Lung (tissue), 12 donors: ENCODE results near the gene KRTAP4-12. TPM values are rescaled to one million over a fixed set of nuclear protein-coding genes. Genes with fewer than 3 reads are reported as not detected.
"Not testable (repeated sequence)": the region's sequence is repeated elsewhere in the genome, so short reads cannot be mapped to it uniquely, and the experiment has no call there.

ENCODE experiments used
- ATAC-seq: fragments of 200-7000 bp; cut with Tn5 transposase; one replicate; pipeline ENCODE4 v1.9.1; 2020; ENCODE audit warnings: moderate number of reproducible peaks; ENCODE audit not compliant: insufficient read depth, low FRiP score
- DNase-seq, 3 donors: peaks; one replicate each; pipeline ENCODE4 v3.0.0-alpha.2; 2013 to 2017
- H3K27ac ChIP-seq, 2 donors: one replicate each; pipeline ENCODE4 v1.5.1; 2013; ENCODE audit warnings: mild to moderate bottlenecking in 2 of 2, moderate library complexity in 2 of 2, control low read depth in 1 of 2, inconsistent platforms in 1 of 2, low read depth in 1 of 2, low read length in 1 of 2
- H3K27me3 ChIP-seq, 3 donors: one replicate each; pipeline ENCODE4 v1.5.1; 2013; ENCODE audit warnings: low read length in 2 of 3; ENCODE audit not compliant: control insufficient read depth in 3 of 3, insufficient read depth in 3 of 3
- H3K36me3 ChIP-seq, 4 donors: one replicate each; pipeline ENCODE4 v1.5.1; 2013; ENCODE audit warnings: low read length in 4 of 4, mild to moderate bottlenecking in 1 of 4, moderate library complexity in 1 of 4; ENCODE audit not compliant: control insufficient read depth in 4 of 4, insufficient read depth in 4 of 4
- H3K4me1 ChIP-seq, 5 donors: one replicate each; pipeline ENCODE4 v1.5.1; 2013; ENCODE audit warnings: low read length in 5 of 5, mild to moderate bottlenecking in 2 of 5, moderate library complexity in 1 of 5; ENCODE audit not compliant: control insufficient read depth in 5 of 5, insufficient read depth in 5 of 5
- H3K4me3 ChIP-seq: one replicate; pipeline ENCODE4 v1.5.1; 2013; ENCODE audit warnings: mild to moderate bottlenecking, control low read depth, moderate library complexity
- H3K9ac ChIP-seq, 2 donors: one replicate each; pipeline ENCODE4 v1.5.1; 2013; ENCODE audit warnings: low read length in 2 of 2, control low read depth in 1 of 2; ENCODE audit not compliant: insufficient read depth in 1 of 2
- H3K9me3 ChIP-seq, 4 donors: one replicate each; pipeline ENCODE4 v1.5.1; 2013; ENCODE audit warnings: low read length in 3 of 4, mild to moderate bottlenecking in 1 of 4, moderate library complexity in 1 of 4; ENCODE audit not compliant: control insufficient read depth in 4 of 4, insufficient read depth in 3 of 4
- CTCF ChIP-seq: IDR thresholded peaks from 2 replicates; pipeline ENCODE4 v1.5.1; 2012; ENCODE audit warnings: mild to moderate bottlenecking; ENCODE audit errors: control extremely low read depth, extremely low read depth
- WGBS, 2 donors: extraction: QIAGEN DNeasy Blood & Tissue Kit; methylation state at CpG; one replicate each; pipeline ENCODE4 v1.1.7; 2013; 5-methylcytosine and 5-hydroxymethylcytosine counted together
- polyA plus RNA-seq, 2 donors: library from polyadenylated mRNA; stranded (reverse); fragments of 200-250 nt; gene quantifications; one replicate each; pipeline ENCODE4 v1.2.1, GENCODE V29; 2013
- total RNA-seq, 2 donors: library from RNA; depleted of rRNA in 1 of 2; stranded (reverse); fragments of >200 nt in 1 of 2; gene quantifications; one replicate each; pipeline ENCODE4 v1.2.1, GENCODE V29; 2014 to 2021
- donor health status: control.
- donor health status: control.
- donor health status: Bipolar disorder and iron deficiency.
- donor health status: healthy.
- donor health status: DM: yes; HTN: yes; CAD: no.

Gene KRTAP4-12
- total and polyA plus RNA-seq, 4 donors, result not detected

GRCh38 chr17:41104386-41105038, 19.5 kb downstream of the KRTAP4-12 start:
- H3K9ac ChIP-seq, H3K9me3 ChIP-seq, ATAC-seq, H3K4me1 ChIP-seq, H3K36me3 ChIP-seq, DNase-seq, H3K27ac ChIP-seq, H3K4me3 ChIP-seq, H3K27me3 ChIP-seq: not testable (repeated sequence)
- WGBS, 2 donors, result 71 to 89% methylated on average over 2 of the region's 2 CpGs

GRCh38 chr17:41103896-41104295, 20.1 kb downstream of the KRTAP4-12 start:
- no peak for TF ChIP-seq CTCF
- ATAC-seq, result no peak
- Histone ChIP-seq H3K4me1 (peaks cover 0 to 1% (median 0%) of the 10 kb centered on the region in 5 donors), H3K4me3 (no peak overlapping the region), H3K9ac (no peak overlapping the region), H3K27me3 (no peaks in the 10 kb centered on the region), H3K9me3 (no peaks in the 10 kb centered on the region), H3K36me3 (no peaks in the 10 kb centered on the region), H3K27ac (no peak overlapping the region)
- no peak for DNase-seq
- 96 to 98% methylated on average over 1 of the region's 1 CpG for WGBS, 2 donors

- no peak for TF ChIP-seq CTCF
- no peak for DNase-seq
- H3K4me3 ChIP-seq, result no peak within 1 kb of the TSS
- 65 to 71% methylated on average over 9 of the region's 10 CpGs for WGBS, 2 donors
- H3K9me3 ChIP-seq, result no peaks in the 10 kb centered on the region
- no peak within 1 kb of the TSS for H3K9ac ChIP-seq
- ATAC-seq, result no peak
- no peak within 1 kb of the TSS for H3K27ac ChIP-seq
- H3K36me3 ChIP-seq, result no peaks in the 10 kb centered on the region
- H3K27me3 ChIP-seq, result no peaks in the 10 kb centered on the region
- no peaks in the 10 kb centered on the region for H3K4me1 ChIP-seq
These were observed 22.3 kb downstream of the KRTAP4-12 start, which contains the start of gene KRTAP4-16 for GRCh38 chr17:41101586-41102259. Gene KRTAP4-16, minus strand, starts transcription at chr17:41102209. Its CDS starts 0 bp downstream, at chr17:41102209.

- not testable (repeated sequence) for DNase-seq, ATAC-seq, H3K4me1 ChIP-seq, H3K9ac ChIP-seq, H3K27me3 ChIP-seq, H3K4me3 ChIP-seq, H3K36me3 ChIP-seq, H3K27ac ChIP-seq, H3K9me3 ChIP-seq
- 22 to 44% methylated on average over 7 of the region's 7 CpGs for WGBS, 2 donors
These were observed 24.1 kb downstream of the KRTAP4-12 start for GRCh38 chr17:41099682-41100480.
